Effector CD8-positive, alpha-beta T cell (primary cell): ENCODE data around the gene FAM181A.

Experiments used
- DNase-seq: peaks from one replicate; lab custom pipeline; 2025; lab: John Stamatoyannopoulos, UW

The FAM181A gene

GRCh38 chr14:93929048-93929535 is 1.9 kb downstream of the FAM181A start:
- DNase-seq, result no peak

GRCh38 chr14:93929657-93930056 is 2.5 kb downstream of the FAM181A start:
- no peak for DNase-seq

- no peak for DNase-seq
These were observed 3.3 kb downstream of the FAM181A start for GRCh38 chr14:93930296-93930988.

- DNase-seq, result no peak
These were observed 3.8 kb downstream of the FAM181A start for GRCh38 chr14:93930989-93931307.

GRCh38 chr14:93932642-93933041 is 5.5 kb downstream of the FAM181A start:
- DNase-seq, result no peak

GRCh38 chr14:93935213-93935612 is 8.1 kb downstream of the FAM181A start:
- DNase-seq, result no peak

- no peak for DNase-seq
These were observed 9.1 kb downstream of the FAM181A start for GRCh38 chr14:93936245-93936644.

- DNase-seq, result no peak
These were observed 9.8 kb downstream of the FAM181A start for GRCh38 chr14:93936926-93937325.

GRCh38 chr14:93937519-93937918 is 10.4 kb downstream of the FAM181A start:
- no peak for DNase-seq

- no peak for DNase-seq
These were observed 11.7 kb downstream of the FAM181A start for GRCh38 chr14:93938751-93939303.

- DNase-seq, result peak; percentile 83
These were observed 12.4 kb downstream of the FAM181A start for GRCh38 chr14:93939304-93940229.

- DNase-seq, result no peak
These were observed 13.3 kb downstream of the FAM181A start for GRCh38 chr14:93940437-93940836.

GRCh38 chr14:93941293-93941910 is 14.3 kb downstream of the FAM181A start:
- no peak for DNase-seq

GRCh38 chr14:93943052-93943451 is 15.9 kb downstream of the FAM181A start:
- DNase-seq, result no peak

- DNase-seq, result no peak
These were observed 16.8 kb downstream of the FAM181A start for GRCh38 chr14:93943930-93944329.

- no peak for DNase-seq
These were observed 17.4 kb downstream of the FAM181A start for GRCh38 chr14:93944348-93945069.

- no peak for DNase-seq
These were observed 17.9 kb downstream of the FAM181A start for GRCh38 chr14:93945070-93945399.

GRCh38 chr14:93946104-93946503 is 19.0 kb downstream of the FAM181A start:
- no peak for DNase-seq

GRCh38 chr14:93946541-93947090 is 19.5 kb downstream of the FAM181A start:
- no peak for DNase-seq

GRCh38 chr14:93947282-93947681 is 20.1 kb downstream of the FAM181A start:
- DNase-seq, result no peak

GRCh38 chr14:93949511-93950075 is 22.4 kb downstream of the FAM181A start:
- DNase-seq, result no peak
